Activated CD4-positive, alpha-beta memory T cell treated with anti-CD3 and anti-CD28 coated beads, Interleukin-2, amount 10 ng/mL, durations not matched to agents 7 days and 5 days (primary cell): ENCODE results near the gene PGLYRP2. TPM values are rescaled to one million over a fixed set of nuclear protein-coding genes. Genes with fewer than 3 reads are reported as not detected.
A peak's percentile ranks its signal among the peaks of the same experiment; 100 is the strongest.

Experiments used
- CTCF ChIA-PET: fragments of 350-600 bp; sonication (Branson Sonifier 250); formaldehyde crosslinking; loops from one replicate; lab custom pipeline; 2021; ENCODE audit warnings: antibody characterized with exemption, inconsistent platforms; lab: Charles Lee
- POLR2A ChIA-PET: fragments of 350-600 bp; sonication (Branson Sonifier 250); formaldehyde crosslinking; loops from one replicate; lab custom pipeline; 2021; ENCODE audit warnings: antibody characterized with exemption; lab: Charles Lee
- DNase-seq: peaks from one replicate; pipeline ENCODE4 v3.0.0-alpha.2; 2020
- H3K27ac Mint-ChIP-seq: one replicate; pipeline ENCODE4 v1.8.0; 2021; ENCODE audit warnings: mild to moderate bottlenecking, mixed read lengths
- H3K27me3 Mint-ChIP-seq: one replicate; pipeline ENCODE4 v1.8.0; 2021; ENCODE audit warnings: mixed read lengths
- H3K36me3 Mint-ChIP-seq: one replicate; pipeline ENCODE4 v1.8.0; 2021; ENCODE audit warnings: low read depth, mixed read lengths
- H3K4me1 Mint-ChIP-seq: one replicate; pipeline ENCODE4 v1.8.0; 2021; ENCODE audit warnings: mixed read lengths
- H3K4me3 Mint-ChIP-seq: one replicate; pipeline ENCODE4 v1.8.0; 2021; ENCODE audit warnings: mild to moderate bottlenecking, mixed read lengths
- H3K9me3 Mint-ChIP-seq: one replicate; pipeline ENCODE4 v1.8.0; 2021; ENCODE audit warnings: mixed read lengths
- total RNA-seq, 2 experiments: library from RNA; stranded (reverse); gene quantifications; one replicate each; pipeline ENCODE4 v1.2.3, GENCODE V29; 2021

The PGLYRP2 gene
- total RNA-seq, 2 experiments from 2014 or later = 0.08 to 0.10 TPM

DNA sequence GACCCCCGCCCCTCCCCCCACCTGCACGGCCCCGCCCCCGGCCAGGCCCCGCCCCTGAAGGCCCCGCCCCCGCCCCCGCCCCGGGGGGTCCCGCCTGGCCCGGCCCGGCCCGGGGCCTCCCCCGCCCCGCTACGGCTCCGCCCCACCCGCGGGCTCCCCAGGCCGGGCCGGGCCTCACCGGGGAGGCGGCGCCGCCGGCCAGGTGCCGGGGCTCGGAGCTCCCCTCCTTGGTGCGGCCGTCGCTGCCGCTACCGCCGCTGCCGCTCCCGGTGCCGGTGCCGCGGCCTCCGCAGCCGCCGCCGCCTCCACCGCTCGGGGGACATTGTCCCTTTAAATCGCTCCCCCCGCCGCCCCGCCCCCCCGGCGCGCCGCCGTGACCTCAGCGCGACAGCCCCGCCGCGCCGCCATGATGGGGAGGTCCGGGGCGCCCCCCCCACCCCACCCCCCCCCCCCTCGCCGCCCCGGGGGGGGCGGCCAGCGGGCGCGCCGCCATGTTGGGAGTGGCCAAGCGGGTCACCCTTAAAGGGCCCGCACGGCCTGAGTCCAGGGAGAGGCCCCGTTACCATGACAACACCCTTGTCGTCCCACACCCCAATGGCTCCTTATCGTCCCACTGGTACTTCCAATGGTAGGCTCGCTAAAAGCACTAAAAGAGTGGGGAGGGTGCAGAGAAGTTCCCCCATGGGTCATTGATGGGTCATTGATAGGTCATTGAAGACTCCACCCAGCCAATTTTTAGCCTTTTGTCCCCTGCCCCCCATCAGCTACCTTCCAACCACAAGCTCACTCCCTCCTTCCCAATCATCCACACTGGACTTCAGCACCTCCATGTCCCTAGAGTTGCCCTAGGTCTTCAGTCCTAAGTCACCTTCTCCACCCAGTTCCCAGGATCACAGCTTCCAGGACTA lies 29.4 kb downstream of the PGLYRP2 start, which contains the start of gene WIZ:
Gene WIZ, minus strand, starts transcription at position 337 of the 908 bp plus-strand sequence. CDS start 1,649 bp downstream, outside the sequence.
- Mint-ChIP-seq H3K9me3 (no peaks in the 10 kb centered on the region), H3K4me1 (peaks cover 29% of the 10 kb centered on the region), H3K4me3 (peak within 1 kb of the TSS; percentile 70), H3K27me3 (no peaks in the 10 kb centered on the region), H3K27ac (peak within 1 kb of the TSS; percentile 81), H3K36me3 (peaks cover 51% of the 10 kb centered on the region)
- DNase-seq = peak; percentile 84
- POLR2A ChIA-PET = interaction anchor here (0.9 to 12.2 kb wide), 7 partner anchors 11 to 103 kb away, joined by 3 to 124 read pairs (median 5); partner anchors contain the start of genes AKAP8L and RASAL3
- CTCF ChIA-PET = interaction anchor here (2.9 kb wide), 1 partner anchor 17 kb away, joined by 8 read pairs; no protein-coding TSS in a partner anchor

DNA sequence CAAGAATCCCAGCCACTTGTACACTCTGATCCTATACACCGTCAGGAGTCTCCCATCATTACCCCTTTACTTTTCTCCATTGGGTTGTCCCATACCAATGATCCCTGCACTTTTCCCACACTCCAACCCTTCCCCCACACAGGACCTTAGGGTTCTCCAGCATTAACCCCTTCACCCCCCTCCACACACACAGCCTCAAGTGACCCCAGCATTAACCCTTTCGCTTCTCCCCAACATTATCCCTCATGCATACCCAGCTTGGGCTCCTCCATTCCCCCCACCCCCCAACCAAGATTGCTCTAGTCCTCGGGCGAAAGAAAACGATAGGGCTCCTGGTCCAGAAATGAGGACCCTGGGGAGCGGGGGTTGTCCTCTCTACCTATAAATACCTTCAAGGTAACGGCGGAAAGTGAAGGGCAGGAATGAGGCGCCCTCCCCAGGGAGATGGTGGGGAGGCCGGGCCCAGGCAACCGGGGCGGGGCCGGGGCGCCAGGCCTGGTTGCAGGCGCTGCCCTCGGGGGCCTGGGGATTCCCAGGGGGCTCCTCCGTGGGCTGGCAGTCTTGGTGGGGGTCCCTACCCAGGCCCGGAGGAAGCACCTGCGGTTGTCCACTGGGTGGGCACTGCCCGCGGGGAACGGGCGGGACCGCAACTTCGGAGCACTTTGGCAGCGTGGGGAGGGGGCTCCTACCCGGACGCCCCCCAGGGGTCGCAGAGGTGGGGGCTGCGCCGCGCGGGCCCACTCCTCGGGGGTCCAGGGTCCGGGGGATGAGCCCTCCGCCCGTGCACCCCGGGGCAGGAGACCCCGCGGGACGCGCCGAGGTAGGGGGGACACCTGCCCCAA lies 30.3 kb downstream of the PGLYRP2 start:
- Mint-ChIP-seq H3K27me3 (no peaks in the 10 kb centered on the region), H3K9me3 (no peaks in the 10 kb centered on the region), H3K36me3 (peaks cover 43% of the 10 kb centered on the region), H3K4me3 (peak overlapping the region; percentile 61), H3K27ac (peak overlapping the region; percentile 57), H3K4me1 (peaks cover 27% of the 10 kb centered on the region)
- no peak for DNase-seq
- POLR2A ChIA-PET = interaction anchor here (2.4 to 12.2 kb wide), 3 partner anchors 16 to 29 kb away, joined by 14 to 124 read pairs (median 17); partner anchors contain the start of genes AKAP8L and RASAL3
- CTCF ChIA-PET = interaction anchor here (0.6 to 1.5 kb wide), 2 partner anchors 16 to 104 kb away, joined by 3 to 4 read pairs; no protein-coding TSS in a partner anchor

GRCh38 chr19:15448044-15448777 lies 31.1 kb downstream of the PGLYRP2 start:
- CTCF ChIA-PET = interaction anchor here (0.6 to 1.5 kb wide), 2 partner anchors 15 to 103 kb away, joined by 3 to 4 read pairs; no protein-coding TSS in a partner anchor
- POLR2A ChIA-PET = interaction anchor here (1.3 to 12.2 kb wide), 5 partner anchors 9 to 29 kb away, joined by 4 to 124 read pairs (median 14); partner anchors contain the start of genes AKAP8L and RASAL3
- no peaks in the 10 kb centered on the region for H3K27me3 Mint-ChIP-seq
- peaks cover 35% of the 10 kb centered on the region for H3K36me3 Mint-ChIP-seq
- no peaks in the 10 kb centered on the region for H3K9me3 Mint-ChIP-seq
- no peak for DNase-seq
- peak overlapping the region; percentile 61 for H3K4me3 Mint-ChIP-seq
- peak overlapping the region; percentile 57 for H3K27ac Mint-ChIP-seq
- H3K4me1 Mint-ChIP-seq = peaks cover 24% of the 10 kb centered on the region

- Mint-ChIP-seq H3K36me3 (peaks cover 29% of the 10 kb centered on the region), H3K4me3 (no peak overlapping the region), H3K27ac (no peak overlapping the region), H3K9me3 (no peaks in the 10 kb centered on the region), H3K4me1 (peaks cover 23% of the 10 kb centered on the region), H3K27me3 (no peaks in the 10 kb centered on the region)
- ChIA-PET CTCF (interaction anchor here (1.5 kb wide), 1 partner anchor 14 kb away, joined by 3 read pairs; no protein-coding TSS in a partner anchor), POLR2A (interaction anchor here (1.3 to 12.2 kb wide), 5 partner anchors 10 to 19 kb away, joined by 4 to 124 read pairs (median 5); partner anchors contain the start of gene RASAL3)
- no peak for DNase-seq
These were observed 32.2 kb downstream of the PGLYRP2 start for GRCh38 chr19:15447057-15447456.

- H3K27ac Mint-ChIP-seq = no peak overlapping the region
- DNase-seq = no peak
- H3K36me3 Mint-ChIP-seq = peaks cover 18% of the 10 kb centered on the region
- no peaks in the 10 kb centered on the region for H3K9me3 Mint-ChIP-seq
- CTCF ChIA-PET = no interaction called here
- no peak overlapping the region for H3K4me3 Mint-ChIP-seq
- POLR2A ChIA-PET = interaction anchor here (1.8 kb wide), 1 partner anchor 13 kb away, joined by 5 read pairs; no protein-coding TSS in a partner anchor
- H3K27me3 Mint-ChIP-seq = no peaks in the 10 kb centered on the region
- peaks cover 15% of the 10 kb centered on the region for H3K4me1 Mint-ChIP-seq
These were observed 33.4 kb downstream of the PGLYRP2 start for GRCh38 chr19:15445807-15446376.

GRCh38 chr19:15445227-15445605 lies 34.1 kb downstream of the PGLYRP2 start:
- DNase-seq = no peak
- Mint-ChIP-seq H3K9me3 (no peaks in the 10 kb centered on the region), H3K27ac (no peak overlapping the region), H3K36me3 (peaks cover 11% of the 10 kb centered on the region), H3K4me1 (peaks cover 10% of the 10 kb centered on the region), H3K27me3 (no peaks in the 10 kb centered on the region), H3K4me3 (no peak overlapping the region)
- ChIA-PET CTCF (no interaction called here), POLR2A (interaction anchor here (1.8 kb wide), 1 partner anchor 12 kb away, joined by 5 read pairs; no protein-coding TSS in a partner anchor)

DNA sequence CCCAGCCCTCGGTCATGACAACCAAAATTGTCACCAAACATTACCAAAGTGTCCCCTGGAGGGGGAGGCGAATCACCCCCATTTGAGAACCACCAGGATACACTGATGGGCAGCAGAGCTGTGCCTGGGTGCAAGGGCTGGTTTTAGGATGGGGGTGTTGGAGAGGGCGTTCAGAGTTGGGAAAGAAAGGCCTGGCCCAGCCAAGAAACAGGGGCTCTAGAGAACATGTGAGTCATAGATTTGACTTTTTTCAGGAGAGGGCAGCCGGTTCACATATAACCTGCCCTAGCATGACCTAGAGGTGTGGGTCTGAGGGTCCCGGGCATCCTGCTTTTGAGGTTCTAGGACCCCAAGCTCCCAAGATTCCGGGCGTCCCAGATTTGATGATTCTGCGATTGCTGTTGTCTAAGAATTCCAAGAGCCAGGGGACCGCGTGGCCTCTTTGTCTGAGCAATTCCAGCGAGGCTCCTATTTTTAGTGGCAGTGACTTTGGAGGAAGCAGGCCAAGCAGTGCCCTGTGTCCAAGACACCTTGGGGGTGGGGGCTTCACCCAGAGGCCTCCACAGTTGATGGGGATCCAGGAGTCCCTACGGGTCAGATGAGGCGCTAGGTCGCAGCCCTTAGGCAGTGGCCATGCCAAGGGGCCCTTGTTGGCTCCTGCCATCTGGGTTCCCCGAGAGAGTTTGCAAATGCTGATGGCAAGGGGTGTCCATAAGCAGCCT lies 34.6 kb downstream of the PGLYRP2 start:
- DNase-seq = no peak
- Mint-ChIP-seq H3K4me3 (no peak overlapping the region), H3K4me1 (peaks cover 7% of the 10 kb centered on the region), H3K36me3 (peaks cover 10% of the 10 kb centered on the region), H3K9me3 (no peaks in the 10 kb centered on the region), H3K27me3 (no peaks in the 10 kb centered on the region), H3K27ac (no peak overlapping the region)
- ChIA-PET POLR2A (interaction anchor here (1.1 to 1.2 kb wide), 2 partner anchors 10 to 19 kb away, joined by 3 to 4 read pairs; no protein-coding TSS in a partner anchor), CTCF (no interaction called here)

DNA sequence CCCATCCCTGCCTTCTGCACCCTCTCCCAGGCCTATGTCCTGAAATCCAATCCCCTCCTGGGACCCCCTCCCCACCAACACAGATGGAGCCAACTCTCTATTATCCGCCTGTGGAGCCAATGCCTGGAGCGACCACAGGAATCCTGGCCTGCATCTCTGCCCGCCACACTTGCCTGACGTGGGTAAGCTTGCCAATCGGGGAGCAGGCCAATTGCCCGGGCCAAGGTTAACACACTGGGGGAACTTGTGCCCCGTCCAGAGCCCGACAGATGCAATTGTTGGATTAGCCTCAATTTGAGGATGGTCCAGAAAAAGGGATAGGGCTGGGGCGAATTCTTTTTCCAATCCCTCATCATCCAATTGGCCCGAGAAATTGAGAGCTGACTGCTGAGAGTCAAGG lies 35.5 kb downstream of the PGLYRP2 start:
- Mint-ChIP-seq H3K27ac (no peak overlapping the region), H3K4me3 (no peak overlapping the region), H3K4me1 (peaks cover 6% of the 10 kb centered on the region), H3K27me3 (no peaks in the 10 kb centered on the region), H3K36me3 (peaks cover 9% of the 10 kb centered on the region), H3K9me3 (no peaks in the 10 kb centered on the region)
- CTCF ChIA-PET = no interaction called here
- no peak for DNase-seq
- POLR2A ChIA-PET = interaction anchor here (1.1 to 1.2 kb wide), 2 partner anchors 10 to 20 kb away, joined by 3 to 4 read pairs; no protein-coding TSS in a partner anchor

DNA sequence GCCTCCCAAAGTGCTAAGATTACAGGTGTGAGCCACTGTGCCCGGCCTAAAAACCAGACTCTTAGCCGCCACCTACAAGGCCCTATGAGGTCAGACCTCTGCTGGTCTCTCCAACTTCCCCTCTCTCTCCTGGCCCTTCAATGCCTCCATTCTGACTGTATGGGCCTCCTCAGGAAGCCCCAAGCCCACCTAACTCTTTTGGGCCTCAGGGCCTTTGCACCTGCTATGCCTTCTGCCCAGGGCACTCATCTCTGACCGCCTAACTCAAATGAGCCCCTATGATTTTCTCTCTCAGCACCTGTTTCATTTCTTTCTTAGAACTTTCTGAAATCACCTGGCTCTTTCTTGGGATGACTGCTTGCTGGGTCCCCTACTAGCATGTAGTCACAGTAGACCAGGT lies 36.0 kb downstream of the PGLYRP2 start:
- no peak for DNase-seq
- ChIA-PET CTCF (no interaction called here), POLR2A (interaction anchor here (1.2 kb wide), 1 partner anchor 11 kb away, joined by 4 read pairs; no protein-coding TSS in a partner anchor)
- peaks cover under 1% of the 10 kb centered on the region for H3K4me1 Mint-ChIP-seq
- no peaks in the 10 kb centered on the region for H3K9me3 Mint-ChIP-seq
- H3K4me3 Mint-ChIP-seq = no peak overlapping the region
- H3K27me3 Mint-ChIP-seq = no peaks in the 10 kb centered on the region
- H3K27ac Mint-ChIP-seq = no peak overlapping the region
- H3K36me3 Mint-ChIP-seq = peaks cover 4% of the 10 kb centered on the region

GRCh38 chr19:15442142-15442920 lies 37.0 kb downstream of the PGLYRP2 start:
- Mint-ChIP-seq H3K36me3 (peaks cover 2% of the 10 kb centered on the region), H3K9me3 (no peaks in the 10 kb centered on the region), H3K4me3 (no peak overlapping the region), H3K27ac (no peak overlapping the region), H3K4me1 (peaks cover 2% of the 10 kb centered on the region), H3K27me3 (no peaks in the 10 kb centered on the region)
- DNase-seq = no peak
- ChIA-PET CTCF (interaction anchor here (1.1 kb wide), 1 partner anchor 23 kb away, joined by 7 read pairs; the partner anchor contains the start of gene AKAP8L), POLR2A (no interaction called here)
